ENCODE data around the gene SLC1A5.
"Not testable (repeated sequence)": the region's sequence is repeated elsewhere in the genome, so short reads cannot be mapped to it uniquely, and the experiment has no call there.

SLC1A5 gene

DNA sequence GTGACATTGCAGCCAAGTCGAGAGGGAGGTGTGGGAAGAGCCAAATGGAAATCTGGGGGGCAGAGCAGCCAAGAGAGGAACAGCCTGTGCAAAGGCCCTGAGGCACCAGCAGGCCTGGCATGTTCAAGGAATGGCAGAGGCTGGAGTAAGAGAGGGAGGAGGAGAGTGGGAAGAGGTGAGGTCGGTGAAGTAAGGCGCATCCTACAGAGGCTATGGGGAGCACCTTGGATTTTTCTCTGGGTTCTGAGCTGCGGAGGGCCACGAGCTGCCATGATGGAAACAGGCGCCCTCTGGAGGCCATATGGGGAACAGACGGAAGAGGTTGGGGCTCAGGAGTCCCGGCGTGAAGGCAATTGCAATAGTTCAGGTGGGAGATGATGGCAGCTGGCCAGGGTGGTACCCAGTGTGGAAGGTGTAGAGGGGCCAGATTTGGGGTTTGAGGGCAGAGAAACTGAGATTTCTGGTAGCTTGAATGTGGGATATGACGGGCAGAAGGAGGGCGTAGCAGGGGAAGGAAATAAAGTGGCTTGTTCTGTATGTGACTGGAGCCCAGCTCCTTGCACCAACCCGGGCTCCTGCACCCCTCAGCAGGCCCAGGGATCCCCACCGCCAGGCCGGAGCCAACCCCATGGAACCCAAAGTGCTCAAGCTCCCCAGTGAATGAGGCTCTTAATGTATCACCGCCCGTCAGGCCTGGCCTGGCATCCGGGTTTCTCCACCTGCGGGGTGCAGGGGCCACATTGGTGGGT, 21.7 kb downstream of the SLC1A5 start:
- FAIRE-seq (no peak), DNase-seq (ENCODE audit: insufficient read length, low spot score) (no peak)
- TF ChIP-seq POLR2A (IDR thresholded peaks at IDR 0.05; ENCODE audit: low read depth, low read length): no peak

DNA sequence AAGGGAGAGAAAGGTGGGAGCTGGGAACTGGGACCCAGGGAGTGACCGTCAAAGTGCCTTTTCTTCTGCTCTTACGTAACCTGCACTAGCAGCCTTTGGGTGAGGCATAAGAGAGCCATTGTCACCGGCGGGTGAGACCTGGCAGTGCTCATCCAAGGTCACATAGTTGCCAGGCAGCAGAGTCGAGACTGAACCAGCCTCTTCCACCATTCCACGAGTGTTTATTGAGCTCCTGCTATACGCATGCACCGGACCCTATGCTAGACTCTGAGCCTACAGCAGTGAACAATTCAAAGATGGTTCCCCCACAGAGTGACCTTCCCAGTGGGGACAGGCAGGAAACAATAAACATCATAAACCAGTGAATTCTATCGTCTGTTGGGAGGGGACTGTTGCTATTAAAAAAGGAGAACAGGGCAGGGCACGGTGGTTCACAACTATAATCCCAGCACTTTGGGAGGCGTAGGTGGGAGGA, 23.5 kb downstream of the SLC1A5 start:
- FAIRE-seq: no peak
- DNase-seq (ENCODE audit: insufficient read length, low spot score): no peak
- TF ChIP-seq POLR2A (IDR thresholded peaks at IDR 0.05; ENCODE audit: low read depth, low read length): no peak

DNA sequence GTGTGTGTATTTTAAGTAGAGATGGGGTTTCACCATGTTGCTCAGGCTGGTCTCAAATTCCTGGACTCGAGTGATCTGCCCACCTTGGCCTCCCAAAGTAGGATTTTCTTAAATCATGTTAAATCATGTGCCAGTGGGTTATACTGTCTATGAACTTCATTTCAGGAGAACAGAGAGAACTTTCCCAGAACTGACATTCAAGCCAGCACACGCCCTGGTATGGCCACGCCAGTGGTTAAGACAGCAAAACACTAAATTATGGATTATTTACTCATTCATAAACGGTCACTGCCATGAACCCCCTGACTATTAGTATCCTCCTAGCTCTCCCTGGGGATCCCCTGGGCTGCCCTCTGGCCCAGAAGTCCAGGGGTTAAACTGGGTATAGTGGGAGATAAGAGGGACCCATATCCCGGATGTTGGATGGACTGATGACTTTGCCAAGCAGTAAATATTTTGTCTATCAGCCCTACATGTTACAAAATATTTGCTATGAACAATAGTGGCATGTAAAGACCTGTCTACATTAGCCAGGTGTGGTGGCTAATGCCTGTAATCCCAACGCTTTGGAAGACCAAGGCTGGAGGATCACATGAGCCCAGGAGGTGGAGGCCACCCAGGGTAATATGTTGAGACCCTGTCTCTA, 26.0 kb downstream of the SLC1A5 start:
- DNase-seq (ENCODE audit: insufficient read length, low spot score) (no peak), FAIRE-seq (no peak)
- TF ChIP-seq POLR2A (IDR thresholded peaks at IDR 0.05; ENCODE audit: low read depth, low read length): no peak

DNA sequence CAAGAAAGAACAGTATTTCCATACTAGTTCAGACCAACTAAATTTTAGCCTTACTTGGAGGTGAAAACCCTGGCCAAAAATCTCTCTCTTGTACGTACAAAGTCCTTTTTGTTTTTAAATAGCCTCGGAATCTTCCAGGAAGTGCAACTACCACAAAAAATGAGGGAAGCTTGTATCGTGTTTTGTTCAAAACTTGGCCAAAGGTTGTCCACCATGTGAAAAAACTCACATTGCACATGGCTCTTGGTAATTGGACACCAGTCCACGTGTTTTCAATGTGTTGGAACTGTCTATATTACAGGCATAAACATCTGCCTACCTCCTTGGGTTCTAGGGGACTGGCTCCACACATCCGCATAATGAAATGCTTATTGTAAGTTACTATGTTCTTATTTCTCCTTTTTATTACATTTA, 27.0 kb downstream of the SLC1A5 start:
- no peak for TF ChIP-seq POLR2A (IDR thresholded peaks at IDR 0.05; ENCODE audit: low read depth, low read length)
- no peak for DNase-seq (ENCODE audit: insufficient read length, low spot score)
- no peak for FAIRE-seq

DNA sequence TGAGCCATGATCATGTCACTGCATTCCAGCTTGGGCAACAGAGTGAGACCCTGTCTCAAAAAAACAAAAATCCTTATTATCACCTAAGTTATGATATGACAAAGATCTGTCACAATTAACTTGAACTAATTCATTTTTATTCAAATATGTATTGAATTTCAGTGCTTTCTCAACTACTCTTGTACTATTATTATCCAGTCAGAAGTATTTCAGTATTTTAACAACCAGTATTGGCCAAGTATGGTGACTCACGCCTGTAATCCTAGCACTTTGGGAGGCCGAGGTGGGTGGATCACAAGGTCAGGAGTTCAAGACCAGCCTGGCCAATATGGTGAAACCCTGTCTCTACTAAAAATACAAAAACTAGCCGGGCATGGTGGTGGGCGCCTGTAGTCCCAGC, 27.5 kb downstream of the SLC1A5 start:
- DNase-seq (ENCODE audit: insufficient read length, low spot score); FAIRE-seq: not testable (repeated sequence)

GRCh38 chr19:46760363-46760762, 28.0 kb downstream of the SLC1A5 start:
- no peak for TF ChIP-seq POLR2A (IDR thresholded peaks at IDR 0.05; ENCODE audit: low read depth, low read length)
- DNase-seq (ENCODE audit: insufficient read length, low spot score) (no peak), FAIRE-seq (no peak)

DNA sequence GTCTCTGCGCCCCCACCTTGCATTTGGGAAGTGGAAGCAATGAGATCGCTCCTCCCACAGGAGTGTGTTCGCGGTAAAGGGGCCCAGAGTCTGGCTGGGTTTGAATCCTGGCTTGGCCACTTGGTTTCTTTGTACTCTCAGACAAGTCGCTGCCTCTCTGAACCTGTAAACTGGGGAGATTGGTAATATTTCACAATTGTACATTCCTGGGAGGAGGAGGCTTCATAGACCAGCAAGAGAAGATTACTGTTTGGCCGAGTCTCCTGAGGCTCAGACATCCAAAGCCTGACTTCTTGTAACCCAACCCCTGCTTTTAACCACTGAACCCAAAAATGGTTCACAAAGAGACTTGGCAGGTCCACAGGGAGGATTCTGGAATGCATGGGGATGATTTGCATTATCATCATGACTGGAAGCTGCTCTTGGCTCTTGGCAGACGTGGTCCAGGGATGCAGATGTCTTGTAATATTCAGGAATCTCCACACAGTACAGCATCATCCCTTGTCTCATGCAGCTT, 28.5 kb downstream of the SLC1A5 start:
- no peak for TF ChIP-seq POLR2A (IDR thresholded peaks at IDR 0.05; ENCODE audit: low read depth, low read length)
- FAIRE-seq: no peak
- DNase-seq (ENCODE audit: insufficient read length, low spot score): no peak

DNA sequence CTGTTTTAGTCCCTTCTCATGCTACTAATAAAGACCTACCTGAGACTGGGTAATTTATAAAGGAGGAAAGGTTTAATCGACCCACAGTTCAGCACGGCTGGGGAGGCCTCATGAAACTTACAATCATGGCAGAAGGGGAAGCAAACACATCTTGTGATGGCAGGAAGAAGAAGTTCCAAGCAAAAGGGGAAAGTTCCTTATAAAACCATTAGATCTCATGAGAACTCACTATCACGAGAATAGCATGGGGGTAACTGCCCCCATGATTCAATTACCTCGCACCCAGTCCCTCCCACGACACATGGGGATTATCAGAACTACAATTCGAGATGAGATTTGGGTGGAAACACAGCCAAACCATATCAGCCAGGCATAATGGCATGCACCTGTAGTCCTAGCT, 29.2 kb downstream of the SLC1A5 start:
- no peak for TF ChIP-seq POLR2A (IDR thresholded peaks at IDR 0.05; ENCODE audit: low read depth, low read length)
- no peak for DNase-seq (ENCODE audit: insufficient read length, low spot score)
- no peak for FAIRE-seq

- DNase-seq (ENCODE audit: insufficient read length, low spot score) (no peak), FAIRE-seq (no peak)
- TF ChIP-seq POLR2A (IDR thresholded peaks at IDR 0.05; ENCODE audit: low read depth, low read length): no peak
Measured at GRCh38 chr19:46756544-46756888, 31.9 kb downstream of the SLC1A5 start.

GRCh38 chr19:46755853-46756543, 32.4 kb downstream of the SLC1A5 start:
- FAIRE-seq (no peak), DNase-seq (ENCODE audit: insufficient read length, low spot score) (no peak)
- TF ChIP-seq POLR2A (IDR thresholded peaks at IDR 0.05; ENCODE audit: low read depth, low read length): no peak

GRCh38 chr19:46755077-46755852, 33.1 kb downstream of the SLC1A5 start:
- DNase-seq (ENCODE audit: insufficient read length, low spot score): no peak
- no peak for FAIRE-seq
- no peak for TF ChIP-seq POLR2A (IDR thresholded peaks at IDR 0.05; ENCODE audit: low read depth, low read length)

DNA sequence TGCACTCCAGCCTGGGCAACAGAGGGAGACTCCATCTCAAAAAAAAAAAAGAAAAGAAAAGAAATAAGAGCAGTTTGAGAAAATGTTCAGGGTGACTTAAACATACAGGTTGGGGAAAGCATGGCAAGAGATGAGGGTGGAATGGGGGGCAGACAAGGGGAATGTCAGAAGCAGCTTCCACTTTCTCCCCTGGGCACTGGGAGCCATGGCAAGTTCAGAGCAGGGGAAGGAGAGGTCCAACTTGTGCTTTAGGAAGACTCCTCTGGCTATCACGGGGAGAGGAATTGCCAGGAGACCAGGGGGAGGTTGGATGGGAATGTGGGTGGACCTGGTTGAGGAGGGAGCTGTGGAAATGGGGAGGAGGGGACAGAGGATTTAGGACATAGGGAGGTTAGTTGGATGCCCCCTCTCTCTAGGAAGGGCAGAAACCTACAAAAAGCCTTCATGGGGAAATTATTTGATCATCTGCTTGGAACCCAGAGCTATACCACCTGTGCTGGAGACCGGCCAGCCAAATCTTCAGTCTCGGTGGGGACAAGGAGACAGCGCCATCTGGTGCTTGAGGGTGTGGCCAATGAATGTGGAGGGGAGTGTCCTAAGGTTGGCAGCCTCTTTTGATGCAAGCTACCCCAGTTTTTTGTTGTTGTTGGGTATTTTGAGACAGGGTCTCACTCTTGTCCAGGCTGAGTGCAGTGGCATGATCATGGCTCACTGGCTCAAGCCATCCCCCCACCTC, 34.8 kb downstream of the SLC1A5 start:
- no peak for TF ChIP-seq POLR2A (IDR thresholded peaks at IDR 0.05; ENCODE audit: low read depth, low read length)
- FAIRE-seq: no peak
- no peak for DNase-seq (ENCODE audit: insufficient read length, low spot score)

All from H54 (cell line).